ENCODE measurements around the gene TMEM209.
"Not testable (repeated sequence)": the region's sequence is repeated elsewhere in the genome, so short reads cannot be mapped to it uniquely, and the experiment has no call there.

Gene TMEM209

GRCh38 chr7:130218806-130219620, 13.8 kb upstream of the TMEM209 start:
- no peak for DNase-seq (ENCODE audit: low spot score)

DNA sequence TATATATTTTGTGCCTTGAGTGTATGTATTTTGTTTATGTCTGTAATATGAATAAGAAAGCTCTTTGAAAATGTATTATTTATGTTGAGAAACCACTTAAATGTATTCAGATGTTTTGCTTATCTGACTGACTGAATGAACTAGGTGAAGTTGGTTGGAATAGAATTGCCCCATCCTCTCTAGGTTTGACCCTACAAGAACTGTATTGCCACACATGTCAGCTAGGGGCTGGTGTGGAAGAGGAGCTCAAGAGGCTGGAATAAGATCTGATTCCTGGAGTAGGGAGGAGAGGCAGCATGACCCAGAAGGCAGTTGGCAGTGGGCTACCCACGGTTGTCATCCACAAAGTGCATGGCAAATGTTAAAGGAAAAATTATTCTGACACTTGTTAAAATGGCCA, 11.5 kb upstream of the TMEM209 start:
- DNase-seq (ENCODE audit: low spot score): no peak

DNA sequence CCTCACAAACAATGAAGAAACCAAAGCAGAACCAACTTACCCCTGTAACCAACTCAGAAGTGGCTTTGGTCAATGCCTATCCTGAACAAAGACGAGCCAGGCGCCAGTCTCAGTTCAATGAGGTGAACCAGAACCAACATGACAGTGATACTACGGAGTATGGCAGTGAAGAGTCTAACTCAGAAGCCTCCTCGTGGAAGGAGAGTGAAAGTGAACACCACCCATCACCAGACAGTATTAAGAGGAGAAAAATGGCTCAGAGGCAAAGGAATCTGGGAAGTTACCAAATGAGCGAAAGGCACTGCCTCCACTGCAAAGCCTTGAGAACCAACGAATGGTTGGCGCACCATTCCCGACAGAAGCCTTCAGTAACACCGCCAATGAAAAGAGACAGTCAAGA, 10.8 kb upstream of the TMEM209 start:
- DNase-seq (ENCODE audit: low spot score): no peak

GRCh38 chr7:130213828-130214227, 8.6 kb upstream of the TMEM209 start:
- no peak for DNase-seq (ENCODE audit: low spot score)

DNA sequence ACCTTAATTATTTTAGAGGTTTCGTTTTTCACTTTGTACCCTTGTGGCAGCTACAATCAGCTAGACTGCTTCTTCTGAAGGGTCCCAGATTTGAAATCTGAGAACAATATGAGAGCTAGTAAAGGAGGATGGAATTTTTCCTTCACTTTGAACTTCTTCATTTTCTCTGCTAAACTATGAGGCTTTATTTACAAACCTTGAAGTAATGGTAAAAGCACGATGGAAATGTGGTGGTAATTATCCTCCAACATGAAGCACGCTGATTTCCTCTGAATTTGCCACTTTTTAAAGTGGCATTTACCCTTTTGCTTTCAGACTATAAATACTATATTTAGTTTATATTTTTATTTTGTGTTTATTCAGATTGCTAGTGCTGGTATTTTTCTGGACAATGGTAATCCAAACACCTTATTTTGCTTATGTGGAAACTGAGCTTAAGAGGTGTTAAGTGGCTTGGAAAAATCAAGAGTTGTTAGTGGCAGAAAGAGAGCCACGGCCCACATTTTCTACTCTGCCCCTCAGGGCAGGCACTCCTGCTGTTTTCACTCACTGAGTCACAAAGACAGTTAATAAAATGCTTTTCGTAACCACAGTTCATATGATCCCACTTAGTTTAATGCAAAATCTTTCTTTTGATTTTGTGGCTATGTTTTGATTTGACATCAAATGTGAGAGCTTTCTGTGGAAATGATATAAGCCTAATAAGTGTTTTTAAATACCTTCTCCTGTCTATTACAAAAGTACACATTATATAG, 5.2 kb upstream of the TMEM209 start:
- DNase-seq (ENCODE audit: low spot score): no peak

GRCh38 chr7:130208516-130208915, 3.3 kb upstream of the TMEM209 start:
- no peak for DNase-seq (ENCODE audit: low spot score)

DNA sequence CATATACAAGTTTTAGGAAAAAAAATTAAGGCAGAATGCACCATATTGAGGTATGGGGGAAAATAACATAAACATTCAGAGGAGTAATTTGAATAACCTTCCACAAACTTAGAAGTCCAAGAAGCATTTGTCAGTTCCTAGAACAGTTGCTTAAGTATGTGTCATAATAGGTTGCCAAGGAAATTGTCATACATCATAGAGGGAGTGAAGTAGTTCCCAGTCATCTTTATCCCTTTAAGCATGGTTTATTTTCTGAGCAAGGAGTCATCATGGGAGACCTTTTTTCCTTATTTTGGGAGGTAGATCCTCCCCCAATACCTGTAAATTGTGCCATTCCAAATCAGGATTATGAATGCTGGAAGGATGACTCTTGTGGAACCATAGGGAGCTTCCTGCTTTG, 2.4 kb upstream of the TMEM209 start, which contains the start of gene SSMEM1:
TSS of gene SSMEM1 (plus strand) at position 219 of the 400 bp plus-strand sequence. CDS start at position 270, 51 bp downstream.
- no peak for DNase-seq (ENCODE audit: low spot score)

GRCh38 chr7:130207033-130207432, 1.8 kb upstream of the TMEM209 start:
- no peak for DNase-seq (ENCODE audit: low spot score)

GRCh38 chr7:130201796-130202195, 3.4 kb downstream of the TMEM209 start:
- no peak for DNase-seq (ENCODE audit: low spot score)

DNA sequence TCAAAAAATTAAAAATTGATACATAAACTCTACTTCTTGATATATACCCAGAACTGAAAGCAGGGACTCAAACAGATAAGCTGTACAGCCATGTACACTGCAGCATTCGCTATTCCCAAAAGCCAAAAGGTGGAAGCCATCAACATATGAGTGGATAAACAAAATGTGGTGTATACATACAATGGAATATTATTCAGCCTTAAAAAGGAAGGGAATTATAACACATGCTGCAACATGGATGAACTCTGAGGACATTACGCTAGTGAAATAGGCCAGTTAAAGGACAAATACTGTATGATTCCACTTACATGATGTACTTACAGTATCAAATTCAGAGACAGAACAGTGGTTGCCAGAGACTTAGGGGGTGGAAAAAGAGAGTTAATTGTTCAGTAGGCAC, 8.1 kb downstream of the TMEM209 start:
- DNase-seq (ENCODE audit: low spot score): no peak

DNA sequence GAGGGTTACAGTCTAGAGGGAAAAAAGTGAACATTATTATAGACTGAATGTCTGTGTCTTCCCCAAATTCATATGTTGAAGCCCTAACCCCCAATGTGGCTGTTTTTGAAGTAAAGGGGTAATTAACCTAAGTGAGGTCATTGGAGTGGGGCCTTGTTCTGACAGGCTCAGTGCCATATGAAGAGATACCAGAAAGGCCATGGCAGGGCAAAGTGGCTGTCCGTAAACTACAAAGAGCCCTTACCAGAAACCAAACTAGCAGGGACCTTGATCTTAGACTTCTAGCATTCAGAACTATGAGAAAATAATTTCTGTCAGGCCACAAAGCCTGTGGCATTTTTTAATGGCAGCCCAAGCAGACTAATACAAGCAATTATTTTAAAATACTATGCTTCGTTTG, 8.7 kb downstream of the TMEM209 start:
- DNase-seq (ENCODE audit: low spot score): no peak

GRCh38 chr7:130195396-130195795, 9.8 kb downstream of the TMEM209 start:
- DNase-seq (ENCODE audit: low spot score): no peak

DNA sequence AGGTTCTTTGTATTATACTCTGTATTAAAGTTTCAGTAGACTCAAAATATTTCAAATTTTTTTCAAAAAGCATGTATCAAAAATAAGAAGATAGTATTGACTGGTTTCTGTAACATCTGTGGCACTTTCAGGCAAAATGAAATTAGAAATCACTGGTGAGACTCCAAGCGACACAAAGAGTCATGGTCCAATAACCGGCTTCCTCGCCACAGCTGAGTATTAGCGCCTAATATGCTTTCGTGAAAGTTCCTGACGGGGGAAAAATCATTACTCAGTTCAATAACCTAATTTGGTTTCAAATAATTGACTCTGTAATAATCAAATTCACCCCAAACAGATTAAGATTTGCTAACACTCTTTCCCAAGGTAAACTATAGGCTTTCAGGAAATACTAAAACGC, 13.4 kb downstream of the TMEM209 start:
- DNase-seq (ENCODE audit: low spot score): no peak

DNA sequence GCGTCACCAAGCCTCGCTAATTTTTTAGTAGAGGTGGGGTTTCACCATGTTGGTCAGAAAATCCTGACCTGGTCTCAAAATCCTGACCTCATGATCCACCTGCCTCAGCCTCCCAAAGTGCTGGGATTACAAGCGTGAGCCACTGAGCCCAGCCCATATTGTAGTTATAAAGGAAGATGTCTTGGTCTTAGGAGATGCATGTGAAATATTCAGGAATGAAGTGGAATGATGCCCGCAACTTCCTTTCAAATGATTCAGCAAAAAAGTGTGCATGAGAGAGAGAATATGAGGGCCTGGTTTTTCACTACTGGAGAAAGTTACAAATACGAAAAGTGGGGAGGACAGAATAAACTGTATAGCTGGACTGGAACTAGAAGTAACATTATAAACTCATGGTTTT, 15.9 kb downstream of the TMEM209 start:
- no peak for DNase-seq (ENCODE audit: low spot score)

DNA sequence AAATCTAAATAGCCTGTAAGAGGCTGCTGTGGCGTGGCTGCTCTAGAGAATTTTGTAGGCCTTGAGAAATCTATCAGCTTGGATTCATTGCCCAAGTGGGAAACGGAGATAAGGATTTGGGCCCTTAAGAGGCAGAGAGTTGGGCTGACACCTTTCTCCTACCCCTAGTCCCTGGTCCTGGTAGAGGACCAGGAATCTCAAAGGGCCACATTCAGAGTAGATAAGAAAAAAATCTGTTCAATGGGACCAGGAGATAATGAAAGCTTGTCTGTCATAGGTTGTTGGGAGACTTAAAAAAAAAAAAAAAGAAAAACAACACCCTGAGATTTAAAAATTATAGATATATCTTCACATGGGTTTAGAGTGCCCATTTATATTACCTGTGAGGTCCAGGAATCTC, 17.8 kb downstream of the TMEM209 start:
- no peak for DNase-seq (ENCODE audit: low spot score)

DNA sequence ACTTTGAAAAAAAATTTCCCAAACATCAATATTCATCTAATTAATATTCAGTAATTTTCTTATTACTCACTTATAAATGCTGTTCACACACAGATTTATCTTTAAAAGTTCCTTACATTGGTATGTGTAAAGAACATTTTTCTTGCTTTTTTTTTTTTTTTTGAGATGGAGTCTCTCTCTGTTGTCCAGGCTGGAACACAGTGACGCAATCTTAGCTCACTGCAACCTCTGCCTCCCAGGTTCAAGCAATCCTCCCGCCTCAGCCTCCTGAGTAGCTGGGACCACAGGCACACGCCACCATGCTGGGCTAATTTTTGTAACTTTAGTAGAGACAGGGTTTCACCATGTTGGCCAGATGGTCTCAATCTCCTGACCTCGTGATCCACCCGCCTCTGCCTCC, 20.9 kb downstream of the TMEM209 start:
- not testable (repeated sequence) for DNase-seq (ENCODE audit: low spot score)

DNA sequence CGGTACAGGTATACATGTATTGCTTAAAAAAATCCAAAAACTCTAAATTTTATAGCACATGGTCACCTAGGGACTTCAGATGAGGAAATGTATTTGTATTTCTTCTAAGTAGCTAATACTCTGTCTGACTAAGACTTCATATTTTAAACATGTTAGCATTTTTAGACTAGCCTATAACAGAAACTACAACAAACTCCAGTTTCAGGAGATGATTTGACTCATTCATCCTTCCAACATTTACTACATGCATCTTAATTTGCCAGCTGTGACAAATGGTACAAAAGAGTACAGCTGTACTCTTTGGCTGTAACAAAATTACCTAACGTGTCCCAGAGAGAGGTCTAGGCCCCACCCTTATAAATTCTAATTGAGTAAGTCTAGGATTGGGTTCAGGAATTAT, 22.2 kb downstream of the TMEM209 start:
- no peak for DNase-seq (ENCODE audit: low spot score)

GRCh38 chr7:130181263-130181605, 24.0 kb downstream of the TMEM209 start:
- DNase-seq (ENCODE audit: low spot score): no peak

DNA sequence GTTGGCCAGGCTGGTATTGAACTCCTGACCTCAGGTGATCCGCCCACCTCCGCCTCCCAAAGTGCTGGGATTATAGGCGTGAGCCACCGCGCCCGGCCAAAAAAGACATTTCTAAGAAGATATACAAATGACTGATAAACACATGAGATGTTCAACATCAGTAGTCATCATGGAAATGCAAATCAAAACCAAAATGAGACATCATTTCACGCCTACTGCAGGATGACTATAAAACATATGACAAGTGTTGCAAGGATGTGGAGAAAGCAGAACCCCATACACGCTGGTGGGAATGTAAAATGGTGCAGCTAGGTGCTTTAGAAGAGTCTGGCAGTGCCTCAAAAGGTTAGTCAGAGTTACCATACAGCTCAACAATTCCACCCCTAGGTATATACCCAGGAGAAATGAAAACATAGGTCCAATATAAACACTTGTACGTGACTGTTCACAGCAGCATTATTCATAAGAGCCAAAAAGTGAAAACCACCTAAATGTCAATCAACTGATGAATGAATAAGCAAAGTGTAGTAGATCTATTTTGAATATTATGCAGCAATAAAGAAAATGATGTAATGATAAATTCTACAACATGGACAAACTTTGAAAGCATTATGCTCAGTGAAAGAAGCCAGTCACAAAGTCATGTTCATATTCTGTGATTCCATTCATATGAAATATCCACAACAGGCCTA, 24.5 kb downstream of the TMEM209 start:
- no peak for DNase-seq (ENCODE audit: low spot score)

GRCh38 chr7:130179631-130180030, 25.6 kb downstream of the TMEM209 start:
- DNase-seq (ENCODE audit: low spot score): no peak

- no peak for DNase-seq (ENCODE audit: low spot score)
Measured at GRCh38 chr7:130178251-130178650, 27.0 kb downstream of the TMEM209 start.

DNA sequence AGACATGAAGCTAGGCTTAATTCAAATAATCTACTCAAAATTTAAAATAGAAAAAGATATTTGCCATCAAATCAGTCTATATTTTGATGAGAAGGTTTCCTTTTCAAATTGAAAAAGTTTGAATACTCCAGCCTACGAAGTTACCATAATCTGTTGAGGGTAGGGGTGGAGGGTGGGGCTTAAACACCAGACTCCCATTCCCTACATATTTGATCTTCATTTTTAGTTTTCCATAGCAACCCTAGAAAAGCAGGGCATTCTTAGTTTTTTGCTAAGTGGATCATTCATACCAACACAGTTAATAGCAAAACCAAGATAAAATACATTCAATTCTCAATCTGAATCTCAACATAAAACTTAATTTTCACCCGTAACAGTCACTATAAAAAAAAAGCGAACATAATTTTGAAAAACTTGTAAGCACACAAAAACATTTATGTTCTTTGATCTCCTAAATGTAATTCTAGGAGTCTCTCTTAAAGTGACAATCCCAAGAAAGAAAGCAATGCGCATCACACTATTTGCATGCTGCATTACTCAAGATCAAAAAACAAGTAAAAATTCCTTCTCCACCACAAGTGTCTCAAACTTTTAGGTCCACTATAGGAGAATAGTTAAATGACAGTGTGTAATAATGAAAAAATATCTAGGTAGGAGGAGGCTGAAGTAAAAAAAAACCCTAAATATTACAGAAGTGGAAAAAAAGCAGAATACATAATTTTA, 30.8 kb downstream of the TMEM209 start:
- no peak for DNase-seq (ENCODE audit: low spot score)
